Glomerular endothelial cell (primary cell): ENCODE results near the gene FAM167B. TPM values are rescaled to one million over a fixed set of nuclear protein-coding genes. Genes with fewer than 3 reads are reported as not detected.

Source experiments
- DNase-seq: peaks from one replicate; pipeline ENCODE4 v3.0.0-alpha.2; 2011; ENCODE audit warnings: low read depth, low spot score; ENCODE audit errors: extremely low read depth
- total RNA-seq: library from RNA; depleted of rRNA; stranded (reverse); fragments of >200 nt; gene quantifications from 2 replicates; pipeline ENCODE4 v1.2.3, GENCODE V29; 2015

Gene FAM167B
- 101 and 121 TPM in 2 replicates for total RNA-seq

DNA sequence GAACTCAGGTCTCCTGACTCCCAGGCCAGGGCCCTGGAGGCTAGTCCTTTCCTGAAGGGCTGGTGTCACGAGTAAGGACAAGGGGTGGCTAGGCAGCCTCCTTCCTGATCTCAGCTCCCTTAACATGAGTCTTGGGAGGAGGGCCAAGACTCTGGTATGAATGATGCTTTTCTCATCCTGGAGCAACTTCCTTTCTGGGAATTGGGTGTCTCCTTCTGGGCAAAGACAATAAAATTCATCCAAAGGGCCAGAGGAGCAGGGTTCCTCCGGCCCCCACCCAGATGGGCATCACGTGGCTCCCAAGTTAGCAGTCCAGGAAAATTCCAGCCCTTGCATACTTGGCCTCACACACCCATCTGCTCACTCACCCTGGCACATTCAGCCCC lies at the start of gene FAM167B:
Gene FAM167B, plus strand, starts transcription at position 335 of the 386 bp plus-strand sequence. CDS start 200 bp downstream, outside the sequence.
- no peak for DNase-seq

DNA sequence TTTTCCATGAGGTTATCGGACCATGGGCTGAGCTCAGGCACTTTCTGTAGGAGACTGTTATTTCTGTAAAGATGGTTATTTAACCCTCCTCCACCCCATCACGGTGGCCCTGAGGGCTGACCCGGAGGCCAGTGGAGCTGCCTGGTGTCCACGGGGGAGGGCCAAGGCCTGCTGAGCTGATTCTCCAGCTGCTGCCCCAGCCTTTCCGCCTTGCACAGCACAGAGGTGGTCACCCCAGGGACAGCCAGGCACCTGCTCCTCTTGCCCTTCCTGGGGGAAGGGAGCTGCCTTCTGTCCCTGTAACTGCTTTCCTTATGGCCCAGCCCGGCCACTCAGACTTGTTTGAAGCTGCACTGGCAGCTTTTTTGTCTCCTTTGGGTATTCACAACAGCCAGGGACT lies 49.2 kb upstream of the FAM167B start:
- no peak for DNase-seq

DNA sequence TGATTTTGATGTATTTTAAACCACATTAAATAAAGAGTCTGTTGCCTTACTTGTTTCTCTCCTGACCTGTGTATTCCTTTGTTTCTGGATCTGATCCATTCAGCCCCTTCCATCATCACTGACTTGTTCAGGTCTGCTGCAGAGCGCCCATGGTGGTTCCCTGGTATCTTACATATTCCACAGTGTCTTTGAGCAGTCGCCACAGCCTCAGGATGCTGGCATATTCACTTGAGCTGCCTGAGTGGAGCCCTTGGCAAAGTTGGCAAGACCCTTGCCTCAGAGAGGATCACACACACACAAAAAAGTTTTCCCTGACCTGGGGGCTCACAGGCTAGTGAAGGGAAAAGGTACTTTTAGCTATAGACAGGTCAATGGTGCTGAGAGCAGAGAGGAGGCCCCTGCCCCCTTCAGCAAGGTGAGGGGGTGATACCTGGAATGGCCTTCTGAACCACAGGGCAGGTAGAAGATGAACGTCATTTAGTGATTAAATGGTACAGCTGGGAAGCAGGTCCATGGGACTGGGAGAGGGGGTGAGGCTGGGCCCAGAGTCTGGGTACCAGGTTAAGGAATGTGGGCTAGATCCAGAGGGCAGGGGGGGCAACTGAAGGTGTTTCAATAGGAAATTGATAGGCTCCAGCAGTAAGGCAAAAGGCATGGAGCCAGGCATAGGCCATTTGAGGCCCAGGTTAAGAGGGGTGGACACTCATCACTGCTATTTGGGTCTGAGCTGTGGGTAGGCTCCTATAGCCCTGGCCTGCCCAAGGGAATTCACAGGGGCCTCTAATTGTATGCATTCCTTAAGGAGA lies 48.6 kb upstream of the FAM167B start:
- DNase-seq, result no peak

DNA sequence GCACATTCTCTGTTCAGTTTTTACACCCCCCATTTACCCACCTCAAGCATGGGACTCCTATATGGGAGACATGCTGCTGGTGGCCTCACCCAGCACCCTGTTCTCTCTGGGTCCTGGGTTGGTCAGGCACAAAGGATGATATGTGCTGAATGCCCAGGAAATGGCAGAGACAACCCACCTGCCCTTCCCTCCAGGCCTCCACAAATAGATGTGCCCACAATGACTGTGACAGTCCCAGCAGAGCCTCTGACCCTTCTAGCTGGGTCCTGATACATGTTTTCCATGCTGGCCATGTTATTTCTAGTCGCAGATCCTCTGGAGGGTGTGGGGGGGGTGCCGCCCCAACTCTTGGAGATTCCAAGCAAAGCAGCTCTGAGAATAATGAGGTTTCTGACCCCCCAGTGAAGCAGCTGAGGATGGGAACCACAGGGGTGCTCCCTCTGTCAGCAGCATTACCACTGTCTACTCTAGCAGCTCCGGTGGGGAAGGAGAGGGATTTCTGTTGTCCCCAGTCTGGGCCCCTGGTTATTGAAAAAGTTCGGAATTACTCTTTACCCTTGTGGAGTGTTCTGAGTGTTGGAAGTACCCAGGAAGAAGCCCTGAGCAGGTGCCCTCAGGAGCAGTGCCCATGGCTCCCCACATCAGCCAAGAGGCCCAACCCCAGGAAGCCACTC lies 47.8 kb upstream of the FAM167B start:
- no peak for DNase-seq

DNA sequence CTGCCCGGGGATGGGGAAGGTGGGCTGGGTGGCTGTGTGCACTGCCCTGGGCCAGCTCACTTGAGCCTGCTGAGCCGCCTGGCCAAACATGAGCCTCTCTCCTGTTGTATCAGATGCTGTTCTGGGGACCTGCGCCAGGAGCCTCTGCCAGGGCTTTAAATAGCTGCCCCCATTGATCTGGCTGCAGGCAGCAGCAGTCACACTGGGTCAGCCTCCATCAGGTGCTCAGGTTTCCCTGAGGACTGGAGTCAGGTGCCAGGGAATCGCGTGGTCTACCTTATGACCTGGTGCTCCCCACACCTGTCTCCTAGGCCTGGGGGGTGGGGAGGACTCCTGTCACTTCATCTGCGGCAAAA lies 47.3 kb upstream of the FAM167B start:
- no peak for DNase-seq

DNA sequence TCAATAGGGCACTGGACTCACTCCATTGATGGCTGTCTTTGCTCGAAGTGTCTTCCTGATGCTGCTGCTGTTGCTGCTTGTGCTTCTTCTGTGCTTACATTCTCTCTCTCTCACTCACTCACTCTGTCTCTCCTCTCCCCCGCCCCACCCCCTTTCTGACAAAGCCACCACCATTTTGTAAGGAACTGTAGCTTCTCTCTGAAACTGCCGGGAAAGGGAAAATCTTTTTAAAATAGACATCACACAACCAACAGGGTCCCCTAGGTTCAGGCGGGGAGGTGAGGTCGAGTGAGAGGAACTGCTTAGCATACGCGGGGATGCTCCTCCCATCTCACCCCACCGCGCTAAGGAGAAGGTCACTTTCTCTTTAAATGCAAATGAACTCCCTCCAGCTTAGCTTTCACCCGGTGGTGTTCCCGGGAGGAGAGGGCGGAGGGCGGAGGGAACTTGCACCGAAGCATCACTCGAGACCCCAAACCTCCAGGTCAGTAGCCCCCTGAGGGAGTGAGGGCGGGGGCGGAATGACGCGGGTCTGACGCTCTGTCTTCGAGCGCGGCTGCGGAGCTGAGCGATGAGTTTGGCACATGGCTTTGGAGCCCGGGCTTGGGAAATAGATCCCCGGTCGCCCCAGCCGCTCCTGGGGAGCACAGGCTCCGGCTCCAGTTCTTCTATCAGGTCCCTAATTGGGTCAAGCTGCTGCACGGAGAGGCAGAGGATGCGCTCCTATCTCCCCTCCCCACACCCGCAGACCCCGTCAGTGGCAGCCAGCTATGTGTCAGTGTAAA lies 46.6 kb upstream of the FAM167B start, which contains the start of gene CCDC28B:
Gene CCDC28B, plus strand, starts transcription at position 370 of the 785 bp plus-strand sequence. CDS start 1,341 bp downstream, outside the sequence.
- no peak for DNase-seq

DNA sequence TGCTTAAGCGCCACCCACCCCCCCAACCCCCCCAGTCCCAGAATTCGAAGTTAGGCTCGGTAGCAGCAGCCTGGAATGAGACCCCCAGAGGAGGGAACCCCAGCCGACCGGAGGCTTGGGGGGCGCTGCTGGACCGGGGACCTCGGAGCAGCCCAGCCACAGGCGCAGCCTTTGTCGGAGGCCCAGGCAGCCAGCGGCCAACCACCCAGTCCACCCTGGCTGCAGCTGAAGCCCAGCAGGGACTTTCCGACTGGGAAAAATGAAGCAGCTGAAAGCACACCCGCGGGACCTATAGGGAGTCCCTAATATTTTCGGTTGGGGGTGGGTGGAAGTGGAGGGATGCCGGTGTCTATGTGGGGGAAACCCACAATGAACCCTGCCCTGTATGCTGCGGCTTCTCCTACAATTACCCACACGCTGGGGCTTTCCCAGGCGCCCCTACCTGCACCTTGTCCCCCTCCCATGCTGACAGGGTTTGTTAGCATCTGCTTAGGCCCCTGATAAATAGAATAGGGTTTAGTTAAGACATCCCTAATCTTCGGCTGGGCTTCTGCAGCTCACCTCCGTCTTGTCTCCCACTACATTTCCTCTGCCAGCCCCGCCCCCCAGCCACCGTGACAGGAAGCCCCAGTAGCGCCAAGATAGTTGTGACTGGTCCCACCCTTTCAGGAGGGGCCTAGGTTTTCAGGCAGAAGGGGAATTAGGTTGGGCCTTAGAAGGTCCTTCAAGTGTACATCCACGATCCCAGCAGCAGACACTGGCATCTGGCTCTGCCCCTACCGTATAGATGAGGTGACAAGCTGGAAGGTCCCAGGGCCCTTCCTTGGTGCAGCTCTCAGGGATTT lies 45.8 kb upstream of the FAM167B start:
- no peak for DNase-seq

DNA sequence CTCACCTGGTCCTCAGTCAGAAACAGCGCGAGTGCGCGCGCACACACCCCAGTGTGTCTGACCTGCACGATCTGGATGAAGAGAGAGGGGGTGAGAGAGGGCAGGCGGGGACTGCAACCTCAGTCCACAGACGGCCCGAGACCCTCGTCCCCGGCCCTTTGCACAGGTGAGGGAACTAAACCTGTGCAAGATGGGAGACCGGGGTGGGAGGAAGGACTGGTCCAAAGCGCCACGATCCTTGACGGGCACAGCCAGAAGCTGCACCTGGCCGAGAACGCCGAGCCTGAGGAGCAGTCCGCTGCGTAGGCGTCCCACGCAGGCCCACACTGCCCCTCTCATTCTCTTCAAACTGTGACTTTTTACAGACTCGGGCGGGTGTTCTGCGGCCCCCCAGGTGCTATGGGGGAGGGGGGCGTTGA lies 42.1 kb upstream of the FAM167B start:
- no peak for DNase-seq

DNA sequence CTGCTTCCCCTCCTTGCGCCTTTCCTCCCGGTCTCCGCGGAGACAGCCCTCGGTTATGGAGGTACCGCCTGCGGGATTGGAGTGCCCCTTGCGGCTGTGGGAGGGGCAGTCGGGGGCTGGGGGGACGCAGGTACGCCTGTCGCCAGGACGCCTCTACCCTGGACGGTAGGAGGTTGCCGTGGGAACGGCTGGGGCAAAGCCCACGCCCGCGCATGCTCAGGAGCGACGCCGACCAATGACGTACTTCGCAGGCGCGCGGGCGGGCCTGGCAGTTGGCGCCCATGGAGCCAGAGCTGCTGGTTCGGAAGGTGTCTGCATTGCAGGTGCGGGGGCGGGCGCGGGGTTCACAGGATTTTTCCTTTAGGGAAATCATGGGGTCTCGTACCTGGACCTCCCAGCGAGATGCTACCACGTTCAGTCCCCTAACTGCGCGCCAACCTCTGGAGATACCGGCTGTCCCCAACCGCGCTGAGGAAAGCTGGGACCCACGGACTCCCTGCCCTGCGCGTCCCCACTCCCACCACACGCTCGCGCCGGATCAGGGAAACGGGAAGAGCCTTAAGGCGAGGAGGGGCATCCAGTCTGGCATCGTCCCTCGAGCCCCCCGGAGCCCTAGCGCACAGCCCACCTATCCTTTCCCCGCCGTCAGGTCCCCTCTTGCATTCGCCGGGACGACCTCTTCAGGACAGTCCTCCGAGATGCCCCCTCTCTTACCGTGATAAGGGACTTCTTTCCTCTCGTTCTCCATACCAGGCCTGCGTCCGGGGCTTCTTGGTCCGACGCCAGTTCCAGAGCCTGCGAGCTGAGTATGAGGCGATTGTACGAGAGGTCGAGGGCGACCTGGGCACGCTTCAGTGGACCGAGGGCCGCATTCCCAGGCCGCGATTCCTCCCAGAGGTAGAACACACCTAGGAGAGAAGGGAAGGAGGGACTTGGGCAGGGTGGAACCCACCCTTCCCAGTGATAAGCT lies 41.3 kb upstream of the FAM167B start, which contains the start of gene IQCC:
Gene IQCC, plus strand, starts transcription at position 271 of the 970 bp plus-strand sequence. Its CDS starts 11 bp downstream, at position 282.
- no peak for DNase-seq

DNA sequence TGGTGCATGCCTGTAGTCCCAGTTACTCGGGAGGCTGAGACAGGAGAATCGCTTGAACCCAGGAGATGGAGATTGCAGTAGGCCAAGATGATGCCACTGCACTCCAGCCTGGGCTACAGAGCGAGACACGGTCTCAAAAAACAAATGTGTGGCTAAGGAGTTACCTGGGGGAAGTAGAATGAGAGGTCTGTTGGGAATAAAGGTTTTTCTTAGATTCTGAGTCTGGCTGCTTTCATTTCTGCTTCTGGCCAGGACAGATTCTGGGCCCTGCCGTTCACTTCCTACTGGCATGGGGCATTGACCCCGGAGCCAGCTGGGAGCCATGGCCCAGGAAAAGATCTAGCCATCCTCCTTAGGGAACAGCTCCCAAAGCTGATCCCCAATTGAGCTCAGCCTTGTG lies 38.6 kb upstream of the FAM167B start:
- DNase-seq, result no peak

DNA sequence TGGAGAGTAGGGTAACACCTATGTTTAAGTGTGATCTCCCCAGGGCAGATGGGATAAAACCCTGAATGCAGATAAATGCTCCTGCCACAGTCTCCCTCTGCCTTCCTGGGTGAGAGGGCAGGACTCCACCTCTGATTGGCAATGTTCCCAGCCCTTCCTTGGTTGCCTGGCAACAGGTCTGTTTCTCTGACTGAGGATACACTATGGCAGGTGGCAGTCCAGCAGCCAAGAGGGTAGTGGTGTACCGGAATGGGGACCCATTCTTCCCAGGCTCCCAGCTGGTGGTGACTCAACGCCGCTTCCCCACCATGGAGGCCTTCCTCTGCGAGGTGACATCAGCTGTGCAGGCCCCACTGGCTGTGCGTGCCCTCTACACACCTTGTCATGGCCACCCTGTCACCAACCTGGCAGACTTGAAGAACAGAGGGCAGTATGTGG lies 38.1 kb upstream of the FAM167B start, which contains the start of gene DCDC2B:
Gene DCDC2B, plus strand, starts transcription at position 199 of the 438 bp plus-strand sequence. Its CDS starts 5 bp downstream, at position 204.
- DNase-seq, result no peak

DNA sequence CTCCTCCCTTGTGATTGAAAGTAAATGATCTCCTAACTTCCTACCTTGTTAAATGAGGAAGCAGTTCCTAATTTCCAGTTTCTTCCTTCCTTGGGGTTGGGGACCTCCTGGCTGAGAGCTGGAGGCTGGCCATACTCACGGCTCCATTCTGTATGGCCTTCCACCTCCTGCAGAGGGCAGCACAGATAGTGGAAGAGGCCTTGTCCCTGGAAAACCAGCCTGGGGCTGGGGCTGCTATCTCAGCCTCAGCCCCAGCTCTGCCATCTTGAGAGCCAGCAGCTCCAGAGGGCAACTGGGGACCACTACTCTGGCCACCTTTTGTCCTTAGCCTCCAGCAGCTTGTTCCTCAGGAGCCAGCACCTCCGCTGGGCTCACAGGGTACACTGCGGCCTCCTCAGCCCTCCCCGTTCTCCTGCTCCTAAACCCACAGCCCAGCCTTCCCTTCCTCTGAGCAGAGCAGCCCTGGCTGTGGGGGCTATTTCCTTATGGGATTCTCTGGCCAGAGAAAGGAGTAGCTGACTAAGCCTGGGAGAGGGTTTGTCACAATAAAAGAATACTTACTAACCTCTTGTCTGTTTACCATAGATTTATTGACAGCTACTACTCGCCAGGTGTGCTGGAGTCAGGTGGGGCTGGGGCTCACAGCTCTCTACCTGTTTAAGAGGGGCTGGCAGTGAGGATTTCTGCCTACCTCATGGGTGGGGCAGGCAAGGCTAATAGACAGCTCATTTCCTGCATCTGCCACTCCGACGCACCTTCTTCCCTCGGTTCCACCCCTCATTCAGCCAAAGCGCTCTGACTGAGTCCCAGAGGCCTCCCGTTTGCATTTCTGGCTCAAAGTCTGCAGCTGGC lies 31.2 kb upstream of the FAM167B start:
- DNase-seq, result no peak

DNA sequence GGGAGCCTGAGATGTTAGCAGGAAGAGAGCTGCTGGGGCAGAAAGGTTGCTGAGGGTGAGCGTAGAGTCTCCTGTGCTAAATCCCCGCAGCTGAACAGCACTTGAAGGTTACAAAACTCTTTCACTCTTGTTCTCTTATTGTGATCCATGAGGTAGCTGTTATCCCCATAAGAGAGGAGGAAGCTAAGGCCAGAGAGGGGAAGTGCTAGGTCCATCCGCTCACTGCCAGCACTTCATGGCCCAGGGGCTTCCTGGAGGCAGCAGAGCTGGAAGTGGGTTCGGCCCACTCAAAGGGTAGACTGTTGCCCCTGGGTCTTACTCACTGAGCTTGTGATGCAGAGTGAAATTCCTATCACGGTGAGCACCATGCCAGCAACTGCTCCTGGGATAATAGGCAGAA lies 30.5 kb upstream of the FAM167B start:
- DNase-seq, result no peak

DNA sequence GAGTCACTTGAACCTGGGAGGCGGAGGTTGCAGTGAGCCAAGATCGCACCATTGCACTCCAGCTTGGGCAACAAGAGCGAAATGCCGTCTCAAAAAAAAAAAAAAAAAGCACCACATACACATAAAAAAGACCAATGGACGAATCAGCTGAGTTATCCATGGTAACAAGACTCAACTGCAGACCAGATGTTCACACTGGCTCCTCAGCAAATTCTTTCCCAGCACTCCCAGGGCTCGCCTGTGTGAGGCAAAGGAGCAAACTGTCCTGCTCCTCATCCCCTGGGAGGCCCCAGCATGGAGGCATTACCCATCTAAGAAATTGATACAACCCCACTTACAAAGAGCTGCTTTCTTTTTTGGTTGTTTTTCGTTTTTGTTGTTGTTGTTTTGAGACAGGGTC lies 28.0 kb upstream of the FAM167B start:
- DNase-seq, result no peak

DNA sequence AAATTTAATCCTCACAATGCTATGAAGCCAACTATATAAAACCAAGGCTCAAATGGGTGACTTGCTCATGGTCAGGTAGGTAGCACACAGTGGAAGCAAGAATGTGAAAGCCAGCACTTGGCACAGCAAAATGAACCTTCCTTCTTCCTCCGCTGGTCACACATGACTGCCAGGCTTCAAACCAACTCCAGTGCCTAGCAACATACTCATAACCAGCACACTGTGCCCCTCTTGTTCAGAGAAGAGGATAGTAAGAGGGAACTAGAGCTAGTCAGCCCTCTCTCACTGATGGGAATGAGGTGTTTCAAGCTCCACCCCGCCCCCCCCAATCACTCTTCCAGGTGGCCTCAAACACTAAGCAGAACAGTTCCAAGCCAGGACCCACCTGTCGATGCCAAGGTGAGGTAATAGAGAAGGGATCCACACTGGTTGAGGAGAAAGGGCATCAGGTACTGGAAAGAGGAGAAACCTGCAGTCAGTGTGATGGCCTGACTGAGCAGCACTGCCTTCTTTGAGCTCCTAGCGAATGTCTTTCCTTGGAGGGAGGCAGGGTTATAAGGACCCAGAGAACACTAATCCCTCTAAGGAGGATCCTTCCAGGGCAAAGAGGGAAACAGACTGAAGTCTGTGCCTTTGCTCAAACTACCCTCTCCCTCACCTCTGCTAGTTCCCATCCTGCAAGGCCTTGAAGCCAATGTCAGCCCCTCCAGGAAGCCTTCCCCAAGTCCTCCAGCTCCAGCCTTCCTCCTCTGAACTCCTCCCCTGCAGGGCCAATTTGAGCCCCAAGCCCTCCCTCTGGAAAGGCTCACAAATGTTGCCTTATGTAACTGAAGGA lies 26.1 kb upstream of the FAM167B start:
- DNase-seq, result no peak

DNA sequence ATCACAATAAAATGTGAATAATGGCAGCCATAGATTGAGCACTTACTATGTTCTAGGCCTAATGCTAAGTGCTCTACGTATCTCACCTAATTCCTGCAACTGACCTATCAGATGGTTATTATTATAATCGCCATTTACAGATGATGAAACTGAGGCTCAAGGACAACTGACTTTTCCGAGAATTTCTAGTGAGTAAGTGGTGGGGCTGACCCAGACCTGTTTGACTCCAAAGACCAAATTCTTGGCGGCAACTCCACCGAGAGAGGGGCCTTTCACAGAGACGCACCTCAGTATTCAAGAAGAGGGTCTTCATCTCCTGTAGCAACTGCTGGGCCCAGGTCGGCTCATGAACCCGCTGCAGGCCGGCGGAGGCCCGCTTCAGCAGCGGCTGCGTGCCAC lies 25.4 kb upstream of the FAM167B start:
- no peak for DNase-seq
